WTC11 (cell line): Measurements from ENCODE around the gene AGMAT. TPM values are rescaled to one million over a fixed set of nuclear protein-coding genes. Genes with fewer than 3 reads are reported as not detected.

Experiments used
- ATAC-seq: fragments of 200-7000 bp; cut with Tn5 transposase; 2 replicates; pipeline ENCODE4 v1.10.0; 2021; ENCODE audit warnings: mild to moderate bottlenecking, moderate library complexity
- CTCF ChIA-PET: fragments of 300-600 bp; sonication (Branson Sonifier 250); formaldehyde crosslinking; loops from one replicate; lab custom pipeline; 2021; ENCODE audit warnings: antibody characterized with exemption; lab: Charles Lee
- POLR2A ChIA-PET: fragments of 350-600 bp; sonication (Branson Sonifier 250); formaldehyde crosslinking; loops from one replicate; lab custom pipeline; 2021; ENCODE audit warnings: antibody characterized with exemption; lab: Charles Lee
- DNase-seq: peaks from one replicate; pipeline ENCODE4 v3.0.0; 2021; ENCODE audit warnings: low spot score
- H3K27ac Mint-ChIP-seq: 2 replicates; pipeline ENCODE4 v1.8.0; 2021; ENCODE audit warnings: mixed read lengths
- H3K27me3 Mint-ChIP-seq: 2 replicates; pipeline ENCODE4 v1.8.0; 2021; ENCODE audit warnings: low read depth, mild to moderate bottlenecking, moderate library complexity, mixed read lengths
- H3K36me3 Mint-ChIP-seq: 2 replicates; pipeline ENCODE4 v1.8.0; 2021; ENCODE audit warnings: mixed read lengths
- H3K4me1 Mint-ChIP-seq: 2 replicates; pipeline ENCODE4 v1.8.0; 2022; ENCODE audit warnings: mixed read lengths
- H3K4me3 Mint-ChIP-seq: 2 replicates; pipeline ENCODE4 v1.8.0; 2021; ENCODE audit warnings: mild to moderate bottlenecking, moderate library complexity, mixed read lengths
- H3K9me3 Mint-ChIP-seq: 2 replicates; pipeline ENCODE4 v1.8.0; 2021; ENCODE audit warnings: mixed read lengths
- CREB1 ChIP-seq: sonication (generic); formaldehyde crosslinking; IDR thresholded peaks from 2 replicates; pipeline ENCODE4 v1.8.0; 2023; ENCODE audit warnings: mild to moderate bottlenecking, missing genetic modification reagents
- CREM ChIP-seq: sonication (generic); formaldehyde crosslinking; IDR thresholded peaks from 2 replicates; pipeline ENCODE4 v1.8.1; 2022; ENCODE audit warnings: mild to moderate bottlenecking, missing genetic modification reagents, moderate library complexity
- ELF4 ChIP-seq: sonication (generic); formaldehyde crosslinking; IDR thresholded peaks from 2 replicates; pipeline ENCODE4 v1.8.1; 2022; ENCODE audit warnings: low read depth, mild to moderate bottlenecking, moderate library complexity, missing genetic modification reagents
- EMX1 ChIP-seq: fragments of 250-450 bp; sonication (Bioruptor Pico); IDR thresholded peaks from 2 replicates; pipeline ENCODE4 v1.8.0; 2021; ENCODE audit warnings: mild to moderate bottlenecking
- FOXP1 ChIP-seq: sonication (generic); formaldehyde crosslinking; IDR thresholded peaks from 2 replicates; pipeline ENCODE4 v1.8.0; 2022; ENCODE audit warnings: missing genetic modification reagents, mild to moderate bottlenecking, moderate library complexity, borderline replicate concordance
- NFYB ChIP-seq: sonication (generic); formaldehyde crosslinking; conservative IDR thresholded peaks from 2 replicates; pipeline ENCODE4 v1.8.0; 2022; ENCODE audit warnings: low read depth, missing genetic modification reagents
- TEAD1 ChIP-seq: sonication (generic); formaldehyde crosslinking; IDR thresholded peaks from 2 replicates; pipeline ENCODE4 v1.8.0; 2022; ENCODE audit warnings: mild to moderate bottlenecking, missing genetic modification reagents
- TP53 ChIP-seq: sonication (generic); formaldehyde crosslinking; IDR thresholded peaks from 2 replicates; pipeline ENCODE4 v1.8.1; 2023; ENCODE audit warnings: mild to moderate bottlenecking, missing genetic modification reagents
- ZNF281 ChIP-seq: sonication (generic); formaldehyde crosslinking; IDR thresholded peaks from 2 replicates; pipeline ENCODE4 v1.8.0; 2023; ENCODE audit warnings: mild to moderate bottlenecking, missing genetic modification reagents
- ZNF671 ChIP-seq: fragments of 250-450 bp; sonication (Bioruptor Pico); IDR thresholded peaks from 2 replicates; pipeline ENCODE4 v1.8.0; 2021; ENCODE audit warnings: mild to moderate bottlenecking
- total RNA-seq: library from RNA; stranded (reverse); gene quantifications from 3 replicates; pipeline ENCODE4 v1.2.3, GENCODE V29; 2021
- TF ChIP-seq, protein P1 (sequence below): sonication (generic); formaldehyde crosslinking; IDR thresholded peaks from 2 replicates; pipeline ENCODE4 v1.8.1; 2023; ENCODE audit warnings: mild to moderate bottlenecking, moderate library complexity, missing genetic modification reagents
- TF ChIP-seq, protein P2 (sequence below): sonication (generic); formaldehyde crosslinking; IDR thresholded peaks from 2 replicates; pipeline ENCODE4 v1.8.0; 2022; ENCODE audit warnings: mild to moderate bottlenecking, missing genetic modification reagents
- TF ChIP-seq, protein P3 (sequence below): fragments of 200-600 bp; IDR thresholded peaks from 2 replicates; pipeline ENCODE4 v1.8.0; 2022; ENCODE audit warnings: antibody characterized with exemption
- TF ChIP-seq, protein P4 (sequence below): sonication (generic); formaldehyde crosslinking; IDR thresholded peaks from 2 replicates; pipeline ENCODE4 v1.8.0; 2022; ENCODE audit warnings: missing genetic modification reagents
- TF ChIP-seq, protein P5 (sequence below): sonication (generic); formaldehyde crosslinking; conservative IDR thresholded peaks from 2 replicates; pipeline ENCODE4 v1.8.1; 2022; ENCODE audit warnings: mild to moderate bottlenecking, missing genetic modification reagents

Gene AGMAT
- total RNA-seq, 1 experiment from 2014 or later: 5.5 TPM

GRCh38 chr1:15573477-15573876 lies 11.4 kb downstream of the AGMAT start:
- ATAC-seq: peak; percentile 38; the same call in 1 of the 2 replicates
- H3K4me1 Mint-ChIP-seq: no peaks in the 10 kb centered on the region
- H3K9me3 Mint-ChIP-seq: no peaks in the 10 kb centered on the region
- DNase-seq: no peak
- no peak for TF ChIP-seq TP53
- TF ChIP-seq, protein P1, sequence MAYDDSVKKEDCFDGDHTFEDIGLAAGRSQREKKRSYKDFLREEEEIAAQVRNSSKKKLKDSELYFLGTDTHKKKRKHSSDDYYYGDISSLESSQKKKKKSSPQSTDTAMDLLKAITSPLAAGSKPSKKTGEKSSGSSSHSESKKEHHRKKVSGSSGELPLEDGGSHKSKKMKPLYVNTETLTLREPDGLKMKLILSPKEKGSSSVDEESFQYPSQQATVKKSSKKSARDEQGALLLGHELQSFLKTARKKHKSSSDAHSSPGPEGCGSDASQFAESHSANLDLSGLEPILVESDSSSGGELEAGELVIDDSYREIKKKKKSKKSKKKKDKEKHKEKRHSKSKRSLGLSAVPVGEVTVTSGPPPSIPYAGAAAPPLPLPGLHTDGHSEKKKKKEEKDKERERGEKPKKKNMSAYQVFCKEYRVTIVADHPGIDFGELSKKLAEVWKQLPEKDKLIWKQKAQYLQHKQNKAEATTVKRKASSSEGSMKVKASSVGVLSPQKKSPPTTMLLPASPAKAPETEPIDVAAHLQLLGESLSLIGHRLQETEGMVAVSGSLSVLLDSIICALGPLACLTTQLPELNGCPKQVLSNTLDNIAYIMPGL (CRISPR knock-in tag): no peak
- TF ChIP-seq, protein P2, sequence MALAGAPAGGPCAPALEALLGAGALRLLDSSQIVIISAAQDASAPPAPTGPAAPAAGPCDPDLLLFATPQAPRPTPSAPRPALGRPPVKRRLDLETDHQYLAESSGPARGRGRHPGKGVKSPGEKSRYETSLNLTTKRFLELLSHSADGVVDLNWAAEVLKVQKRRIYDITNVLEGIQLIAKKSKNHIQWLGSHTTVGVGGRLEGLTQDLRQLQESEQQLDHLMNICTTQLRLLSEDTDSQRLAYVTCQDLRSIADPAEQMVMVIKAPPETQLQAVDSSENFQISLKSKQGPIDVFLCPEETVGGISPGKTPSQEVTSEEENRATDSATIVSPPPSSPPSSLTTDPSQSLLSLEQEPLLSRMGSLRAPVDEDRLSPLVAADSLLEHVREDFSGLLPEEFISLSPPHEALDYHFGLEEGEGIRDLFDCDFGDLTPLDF (CRISPR knock-in tag): no peak
- no peak for TF ChIP-seq FOXP1 (CRISPR knock-in tag)
- POLR2A ChIA-PET: interaction anchor here (0.7 kb wide), 1 partner anchor 154 kb away, joined by 3 read pairs; no protein-coding TSS in a partner anchor
- CTCF ChIA-PET: no interaction called here
- H3K4me3 Mint-ChIP-seq: no peak overlapping the region
- peak overlapping the region; percentile 86 for H3K27ac Mint-ChIP-seq
- no peaks in the 10 kb centered on the region for H3K27me3 Mint-ChIP-seq
- H3K36me3 Mint-ChIP-seq: peaks cover 11% of the 10 kb centered on the region; the same call in 1 of the 2 replicates

GRCh38 chr1:15571266-15571665 lies 13.6 kb downstream of the AGMAT start:
- POLR2A ChIA-PET: no interaction called here

More at GRCh38 chr1:15571266-15571665, 13.6 kb downstream of the AGMAT start:
- H3K4me3 Mint-ChIP-seq: no peak overlapping the region
- H3K27me3 Mint-ChIP-seq: no peaks in the 10 kb centered on the region
- DNase-seq (no peak), ATAC-seq (no peak)
- CTCF ChIA-PET: interaction anchor here (1.7 kb wide), 1 partner anchor 170 kb away, joined by 8 read pairs; no protein-coding TSS in a partner anchor
- H3K9me3 Mint-ChIP-seq: no peaks in the 10 kb centered on the region
- peaks cover 31% of the 10 kb centered on the region for H3K36me3 Mint-ChIP-seq
- H3K4me1 Mint-ChIP-seq: no peaks in the 10 kb centered on the region
- TF ChIP-seq, protein P3, sequence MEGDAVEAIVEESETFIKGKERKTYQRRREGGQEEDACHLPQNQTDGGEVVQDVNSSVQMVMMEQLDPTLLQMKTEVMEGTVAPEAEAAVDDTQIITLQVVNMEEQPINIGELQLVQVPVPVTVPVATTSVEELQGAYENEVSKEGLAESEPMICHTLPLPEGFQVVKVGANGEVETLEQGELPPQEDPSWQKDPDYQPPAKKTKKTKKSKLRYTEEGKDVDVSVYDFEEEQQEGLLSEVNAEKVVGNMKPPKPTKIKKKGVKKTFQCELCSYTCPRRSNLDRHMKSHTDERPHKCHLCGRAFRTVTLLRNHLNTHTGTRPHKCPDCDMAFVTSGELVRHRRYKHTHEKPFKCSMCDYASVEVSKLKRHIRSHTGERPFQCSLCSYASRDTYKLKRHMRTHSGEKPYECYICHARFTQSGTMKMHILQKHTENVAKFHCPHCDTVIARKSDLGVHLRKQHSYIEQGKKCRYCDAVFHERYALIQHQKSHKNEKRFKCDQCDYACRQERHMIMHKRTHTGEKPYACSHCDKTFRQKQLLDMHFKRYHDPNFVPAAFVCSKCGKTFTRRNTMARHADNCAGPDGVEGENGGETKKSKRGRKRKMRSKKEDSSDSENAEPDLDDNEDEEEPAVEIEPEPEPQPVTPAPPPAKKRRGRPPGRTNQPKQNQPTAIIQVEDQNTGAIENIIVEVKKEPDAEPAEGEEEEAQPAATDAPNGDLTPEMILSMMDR: no peak
- TF ChIP-seq NFYB (CRISPR knock-in tag): no peak
- TF ChIP-seq, protein P4, sequence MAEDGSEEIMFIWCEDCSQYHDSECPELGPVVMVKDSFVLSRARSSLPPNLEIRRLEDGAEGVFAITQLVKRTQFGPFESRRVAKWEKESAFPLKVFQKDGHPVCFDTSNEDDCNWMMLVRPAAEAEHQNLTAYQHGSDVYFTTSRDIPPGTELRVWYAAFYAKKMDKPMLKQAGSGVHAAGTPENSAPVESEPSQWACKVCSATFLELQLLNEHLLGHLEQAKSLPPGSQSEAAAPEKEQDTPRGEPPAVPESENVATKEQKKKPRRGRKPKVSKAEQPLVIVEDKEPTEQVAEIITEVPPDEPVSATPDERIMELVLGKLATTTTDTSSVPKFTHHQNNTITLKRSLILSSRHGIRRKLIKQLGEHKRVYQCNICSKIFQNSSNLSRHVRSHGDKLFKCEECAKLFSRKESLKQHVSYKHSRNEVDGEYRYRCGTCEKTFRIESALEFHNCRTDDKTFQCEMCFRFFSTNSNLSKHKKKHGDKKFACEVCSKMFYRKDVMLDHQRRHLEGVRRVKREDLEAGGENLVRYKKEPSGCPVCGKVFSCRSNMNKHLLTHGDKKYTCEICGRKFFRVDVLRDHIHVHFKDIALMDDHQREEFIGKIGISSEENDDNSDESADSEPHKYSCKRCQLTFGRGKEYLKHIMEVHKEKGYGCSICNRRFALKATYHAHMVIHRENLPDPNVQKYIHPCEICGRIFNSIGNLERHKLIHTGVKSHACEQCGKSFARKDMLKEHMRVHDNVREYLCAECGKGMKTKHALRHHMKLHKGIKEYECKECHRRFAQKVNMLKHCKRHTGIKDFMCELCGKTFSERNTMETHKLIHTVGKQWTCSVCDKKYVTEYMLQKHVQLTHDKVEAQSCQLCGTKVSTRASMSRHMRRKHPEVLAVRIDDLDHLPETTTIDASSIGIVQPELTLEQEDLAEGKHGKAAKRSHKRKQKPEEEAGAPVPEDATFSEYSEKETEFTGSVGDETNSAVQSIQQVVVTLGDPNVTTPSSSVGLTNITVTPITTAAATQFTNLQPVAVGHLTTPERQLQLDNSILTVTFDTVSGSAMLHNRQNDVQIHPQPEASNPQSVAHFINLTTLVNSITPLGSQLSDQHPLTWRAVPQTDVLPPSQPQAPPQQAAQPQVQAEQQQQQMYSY (CRISPR knock-in tag): no peak
- no peak for TF ChIP-seq ELF4 (CRISPR knock-in tag)
- no peak for TF ChIP-seq ZNF281 (CRISPR knock-in tag)
- no peak for TF ChIP-seq EMX1 (CRISPR knock-in tag)
- TF ChIP-seq, protein P5, sequence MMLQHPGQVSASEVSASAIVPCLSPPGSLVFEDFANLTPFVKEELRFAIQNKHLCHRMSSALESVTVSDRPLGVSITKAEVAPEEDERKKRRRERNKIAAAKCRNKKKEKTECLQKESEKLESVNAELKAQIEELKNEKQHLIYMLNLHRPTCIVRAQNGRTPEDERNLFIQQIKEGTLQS (CRISPR knock-in tag): no peak
- no peak for TF ChIP-seq CREB1
- no peak for TF ChIP-seq ZNF671 (CRISPR knock-in tag)
- TF ChIP-seq TEAD1 (CRISPR knock-in tag): no peak
- no peak for TF ChIP-seq TP53
- no peak for TF ChIP-seq CREM (CRISPR knock-in tag)
- TF ChIP-seq, all 79 proteins: peak for 0
- no peak overlapping the region for H3K27ac Mint-ChIP-seq
